ENCODE results near the gene HTRA3.
"Not testable (repeated sequence)": the region's sequence is repeated elsewhere in the genome, so short reads cannot be mapped to it uniquely, and the experiment has no call there.

Gene HTRA3

GRCh38 chr4:8330821-8331574 lies 61.4 kb downstream of the HTRA3 start:
- DNase-seq = no peak

GRCh38 chr4:8331575-8331955 lies 62.0 kb downstream of the HTRA3 start:
- DNase-seq = no peak

- no peak for DNase-seq
These were observed 62.7 kb downstream of the HTRA3 start for GRCh38 chr4:8332038-8332857.

- no peak for DNase-seq
These were observed 63.4 kb downstream of the HTRA3 start for GRCh38 chr4:8332891-8333331.

- DNase-seq = no peak
These were observed 64.3 kb downstream of the HTRA3 start for GRCh38 chr4:8333726-8334460.

- DNase-seq = no peak
These were observed 65.4 kb downstream of the HTRA3 start for GRCh38 chr4:8334786-8335460.

- DNase-seq = no peak
These were observed 66.3 kb downstream of the HTRA3 start for GRCh38 chr4:8335848-8336247.

GRCh38 chr4:8336412-8337075 lies 67.0 kb downstream of the HTRA3 start:
- DNase-seq = no peak

GRCh38 chr4:8338351-8338961 lies 68.9 kb downstream of the HTRA3 start:
- no peak for DNase-seq

- no peak for DNase-seq
These were observed 71.3 kb downstream of the HTRA3 start for GRCh38 chr4:8340781-8341241.

GRCh38 chr4:8341281-8341680 lies 71.7 kb downstream of the HTRA3 start:
- not testable (repeated sequence) for DNase-seq

GRCh38 chr4:8341691-8342090 lies 72.1 kb downstream of the HTRA3 start:
- no peak for DNase-seq

GRCh38 chr4:8342651-8343261 lies 73.2 kb downstream of the HTRA3 start:
- no peak for DNase-seq

- no peak for DNase-seq
These were observed 73.9 kb downstream of the HTRA3 start for GRCh38 chr4:8343262-8343966.

GRCh38 chr4:8343967-8344331 lies 74.4 kb downstream of the HTRA3 start:
- no peak for DNase-seq

GRCh38 chr4:8344377-8344776 lies 74.8 kb downstream of the HTRA3 start:
- no peak for DNase-seq

- no peak for DNase-seq
These were observed 75.7 kb downstream of the HTRA3 start for GRCh38 chr4:8345053-8345945.

GRCh38 chr4:8345946-8346814 lies 76.6 kb downstream of the HTRA3 start:
- DNase-seq = no peak

Data from cerebellar nuclear complex (tissue), 1 donor.